ENCODE data around the gene PMPCA.

Gene PMPCA

GRCh38 chr9:136386018-136386417, 24.4 kb upstream of the PMPCA start:
- TF ChIP-seq CTCF (conservative IDR thresholded peaks at IDR 0.05; ENCODE audit: low read depth, low read length), result no peak
- DNase-seq (ENCODE audit: low read depth), result no peak
- no peak overlapping the region for H3K4me3 ChIP-seq (ENCODE audit: low read depth, low read length)

DNA sequence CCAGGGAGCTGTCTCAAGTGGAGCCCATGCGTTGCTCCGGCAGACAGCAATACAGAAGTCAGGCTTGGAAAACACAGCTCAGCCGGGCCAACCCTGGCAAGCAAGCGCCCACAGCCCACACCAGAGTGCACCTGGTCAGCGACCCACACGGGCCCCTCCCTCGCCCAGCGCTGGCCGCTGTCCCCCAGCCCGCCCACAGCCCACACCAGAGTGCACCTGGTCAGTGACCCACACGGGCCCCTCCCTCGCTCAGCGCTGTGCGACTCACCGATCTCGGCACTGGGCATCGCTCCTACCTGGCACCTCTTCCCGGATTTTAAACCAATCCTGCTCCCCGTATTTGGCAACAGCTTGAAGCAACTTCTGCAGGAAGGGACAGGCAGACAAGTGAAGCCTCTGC, 23.2 kb upstream of the PMPCA start:
- H3K4me3 ChIP-seq (ENCODE audit: low read depth, low read length), result no peak overlapping the region
- no peak for DNase-seq (ENCODE audit: low read depth)
- no peak for TF ChIP-seq CTCF (conservative IDR thresholded peaks at IDR 0.05; ENCODE audit: low read depth, low read length)

GRCh38 chr9:136389396-136389795, 21.1 kb upstream of the PMPCA start:
- DNase-seq (ENCODE audit: low read depth), result no peak
- TF ChIP-seq CTCF (conservative IDR thresholded peaks at IDR 0.05; ENCODE audit: low read depth, low read length), result no peak
- no peak overlapping the region for H3K4me3 ChIP-seq (ENCODE audit: low read depth, low read length)

DNA sequence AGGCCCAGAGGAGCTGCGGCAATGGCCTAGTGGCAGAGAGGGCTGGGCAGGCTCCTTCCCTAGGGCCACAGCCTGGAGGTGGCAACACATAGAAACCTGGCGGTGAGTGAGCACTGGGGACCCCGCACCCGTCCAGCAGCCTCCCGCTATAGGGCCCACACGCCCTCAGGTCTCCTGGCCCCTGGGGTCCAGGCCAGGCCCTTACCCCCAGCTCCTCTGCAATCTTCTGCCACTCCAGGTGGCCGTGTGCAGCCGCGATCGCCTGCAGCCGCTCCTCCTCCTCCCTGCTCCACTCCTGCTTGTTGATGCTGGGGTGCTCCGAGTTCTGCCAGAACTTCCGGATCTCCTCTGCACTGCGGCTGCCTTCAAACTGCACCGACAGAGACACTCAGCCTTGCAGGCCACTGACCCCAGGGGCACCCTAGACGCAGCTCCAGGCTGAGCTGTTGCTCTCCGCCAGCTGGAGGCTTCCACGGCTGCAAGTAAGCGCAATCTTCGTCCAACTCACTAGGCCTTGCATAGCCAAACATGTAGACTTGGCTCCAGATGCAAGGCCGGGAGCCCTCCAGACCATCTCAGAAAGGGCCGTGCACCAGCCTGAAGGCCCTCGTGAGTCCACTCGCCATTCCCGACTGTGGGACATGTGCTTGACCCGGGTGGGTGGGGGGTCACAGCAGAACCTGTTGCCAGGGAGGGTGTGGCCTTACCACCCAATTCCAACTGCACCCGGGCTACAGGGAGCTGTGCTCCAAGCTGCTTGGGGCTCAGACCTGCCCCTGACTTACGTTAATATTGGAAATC, 18.5 kb upstream of the PMPCA start:
- no peak overlapping the region for H3K4me3 ChIP-seq (ENCODE audit: low read depth, low read length)
- no peak for TF ChIP-seq CTCF (conservative IDR thresholded peaks at IDR 0.05; ENCODE audit: low read depth, low read length)
- DNase-seq (ENCODE audit: low read depth), result no peak

- no peak overlapping the region for H3K4me3 ChIP-seq (ENCODE audit: low read depth, low read length)
- TF ChIP-seq CTCF (conservative IDR thresholded peaks at IDR 0.05; ENCODE audit: low read depth, low read length), result no peak
- no peak for DNase-seq (ENCODE audit: low read depth)
Measured at GRCh38 chr9:136392538-136393449, 17.7 kb upstream of the PMPCA start.

DNA sequence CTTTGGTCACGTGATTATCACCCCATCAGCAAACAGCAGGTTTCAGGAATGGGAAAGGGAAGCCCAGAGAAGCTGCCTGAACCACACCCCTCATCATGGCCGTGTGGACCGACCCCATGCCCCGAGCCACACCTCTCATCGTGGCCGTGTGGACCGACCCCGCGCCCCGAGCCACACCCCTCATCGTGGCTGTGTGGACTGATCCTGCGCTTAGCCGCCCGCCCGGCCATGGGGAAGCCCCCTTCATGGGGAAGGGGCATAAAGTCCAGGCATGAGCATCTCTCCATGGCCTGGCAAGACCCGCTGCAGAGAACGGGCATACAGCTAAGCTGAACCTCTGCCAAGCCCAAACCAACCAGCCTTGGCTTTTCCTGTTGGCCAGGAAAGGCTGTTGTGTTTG, 16.9 kb upstream of the PMPCA start:
- no peak for TF ChIP-seq CTCF (conservative IDR thresholded peaks at IDR 0.05; ENCODE audit: low read depth, low read length)
- no peak for DNase-seq (ENCODE audit: low read depth)
- H3K4me3 ChIP-seq (ENCODE audit: low read depth, low read length), result no peak overlapping the region
